GM15510 (cell line): Measurements from ENCODE around the gene ARMC9.
A peak's percentile ranks its signal among the peaks of the same experiment; 100 is the strongest.

Experiments used
- POLR2A ChIP-seq: IDR thresholded peaks from 3 replicates; pipeline ENCODE4 v1.6.1; 2011; ENCODE audit warnings: borderline replicate concordance; ENCODE audit not compliant: insufficient read length; ENCODE audit errors: extremely low read depth

The ARMC9 gene

DNA sequence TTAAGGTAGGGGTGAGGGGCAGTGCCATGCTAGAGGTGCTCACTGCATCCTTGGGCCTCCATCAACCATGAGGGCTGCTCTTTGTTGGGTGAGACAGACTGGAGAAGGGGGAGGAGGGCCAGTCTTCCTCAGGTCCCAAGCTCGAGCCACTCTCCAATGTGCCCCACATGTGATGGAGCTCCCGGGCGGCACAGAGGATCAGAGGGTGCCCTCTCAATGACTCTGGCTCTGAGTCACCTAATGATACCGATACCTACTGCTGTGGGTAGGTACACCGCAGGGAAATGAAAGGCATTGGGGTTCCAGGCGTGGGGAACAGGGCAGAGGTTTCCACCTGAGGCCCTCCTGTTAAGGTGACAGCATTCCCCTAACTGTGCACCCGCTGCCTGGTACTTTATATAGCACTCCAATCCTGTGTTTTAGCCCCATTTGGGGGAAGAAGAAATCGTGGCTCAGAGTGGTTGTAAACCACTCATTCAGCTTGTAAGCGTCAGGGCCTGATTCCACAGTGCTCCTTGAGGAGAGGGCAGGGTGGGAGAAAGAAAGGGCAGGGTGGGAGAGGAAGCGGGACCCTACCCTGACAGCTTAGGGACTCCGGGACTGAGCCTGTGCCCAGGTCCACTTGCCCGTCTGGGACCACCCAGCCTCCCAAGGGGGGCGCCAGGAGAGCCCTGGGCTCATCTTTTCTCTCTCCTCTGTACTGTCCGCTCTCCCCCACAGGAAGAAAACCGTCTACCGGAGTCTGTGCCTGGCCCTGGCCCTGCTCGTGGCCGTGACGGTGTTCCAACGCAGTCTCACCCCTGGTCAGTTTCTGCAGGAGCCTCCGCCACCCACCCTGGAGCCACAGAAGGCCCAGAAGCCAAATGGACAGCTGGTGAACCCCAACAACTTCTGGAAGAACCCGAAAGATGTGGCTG lies 198.8 kb downstream of the ARMC9 start:
- TF ChIP-seq POLR2A: no peak

DNA sequence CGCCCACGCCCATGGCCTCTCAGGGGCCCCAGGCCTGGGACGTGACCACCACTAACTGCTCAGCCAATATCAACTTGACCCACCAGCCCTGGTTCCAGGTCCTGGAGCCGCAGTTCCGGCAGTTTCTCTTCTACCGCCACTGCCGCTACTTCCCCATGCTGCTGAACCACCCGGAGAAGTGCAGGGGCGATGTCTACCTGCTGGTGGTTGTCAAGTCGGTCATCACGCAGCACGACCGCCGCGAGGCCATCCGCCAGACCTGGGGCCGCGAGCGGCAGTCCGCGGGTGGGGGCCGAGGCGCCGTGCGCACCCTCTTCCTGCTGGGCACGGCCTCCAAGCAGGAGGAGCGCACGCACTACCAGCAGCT lies 199.5 kb downstream of the ARMC9 start:
- no peak for TF ChIP-seq POLR2A

DNA sequence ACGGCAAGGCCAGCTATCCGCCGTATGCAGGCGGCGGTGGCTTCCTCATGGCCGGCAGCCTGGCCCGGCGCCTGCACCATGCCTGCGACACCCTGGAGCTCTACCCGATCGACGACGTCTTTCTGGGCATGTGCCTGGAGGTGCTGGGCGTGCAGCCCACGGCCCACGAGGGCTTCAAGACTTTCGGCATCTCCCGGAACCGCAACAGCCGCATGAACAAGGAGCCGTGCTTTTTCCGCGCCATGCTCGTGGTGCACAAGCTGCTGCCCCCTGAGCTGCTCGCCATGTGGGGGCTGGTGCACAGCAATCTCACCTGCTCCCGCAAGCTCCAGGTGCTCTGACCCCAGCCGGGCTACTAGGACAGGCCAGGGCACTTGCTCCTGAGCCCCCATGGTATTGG lies 200.2 kb downstream of the ARMC9 start:
- no peak for TF ChIP-seq POLR2A

DNA sequence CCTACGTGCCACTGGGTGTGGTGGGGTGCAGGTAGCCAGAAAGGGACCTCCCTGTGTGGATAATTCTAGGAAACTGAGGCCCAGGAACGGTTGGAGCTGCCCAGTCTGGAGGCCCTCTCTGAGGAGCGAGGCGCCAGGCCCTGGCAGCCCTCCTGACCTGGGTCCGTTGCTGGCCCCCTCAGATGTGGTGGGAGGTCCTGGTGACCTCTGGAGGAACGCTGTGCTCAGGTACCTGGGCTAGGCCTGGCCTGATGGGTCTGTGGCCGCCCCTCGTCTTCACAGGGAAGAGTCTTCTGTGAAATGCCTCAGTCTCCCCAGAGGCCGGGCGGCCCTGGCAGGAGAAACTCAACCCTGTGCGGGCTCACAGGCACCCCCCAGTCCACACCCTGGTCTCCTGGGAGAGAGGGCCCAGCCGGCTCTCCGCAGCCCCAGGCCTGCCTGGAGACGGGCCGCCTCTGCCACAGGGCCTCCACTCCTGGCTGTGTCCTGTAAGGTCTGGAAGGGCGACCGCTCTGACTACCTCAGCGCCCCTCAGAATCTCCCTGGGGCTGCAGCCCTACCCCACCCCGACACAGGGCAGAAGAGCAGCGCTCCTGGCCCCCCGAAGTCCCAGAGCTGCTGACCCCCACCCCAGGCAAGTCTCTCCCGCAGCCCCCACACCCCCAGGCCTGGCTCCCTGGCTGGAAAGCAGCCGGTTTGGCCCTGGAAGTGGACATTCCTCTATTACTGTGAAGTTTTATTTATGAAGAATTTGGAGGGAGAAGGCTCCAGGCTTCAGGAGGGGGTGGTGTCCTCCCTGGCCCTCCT lies 200.8 kb downstream of the ARMC9 start:
- no peak for TF ChIP-seq POLR2A

DNA sequence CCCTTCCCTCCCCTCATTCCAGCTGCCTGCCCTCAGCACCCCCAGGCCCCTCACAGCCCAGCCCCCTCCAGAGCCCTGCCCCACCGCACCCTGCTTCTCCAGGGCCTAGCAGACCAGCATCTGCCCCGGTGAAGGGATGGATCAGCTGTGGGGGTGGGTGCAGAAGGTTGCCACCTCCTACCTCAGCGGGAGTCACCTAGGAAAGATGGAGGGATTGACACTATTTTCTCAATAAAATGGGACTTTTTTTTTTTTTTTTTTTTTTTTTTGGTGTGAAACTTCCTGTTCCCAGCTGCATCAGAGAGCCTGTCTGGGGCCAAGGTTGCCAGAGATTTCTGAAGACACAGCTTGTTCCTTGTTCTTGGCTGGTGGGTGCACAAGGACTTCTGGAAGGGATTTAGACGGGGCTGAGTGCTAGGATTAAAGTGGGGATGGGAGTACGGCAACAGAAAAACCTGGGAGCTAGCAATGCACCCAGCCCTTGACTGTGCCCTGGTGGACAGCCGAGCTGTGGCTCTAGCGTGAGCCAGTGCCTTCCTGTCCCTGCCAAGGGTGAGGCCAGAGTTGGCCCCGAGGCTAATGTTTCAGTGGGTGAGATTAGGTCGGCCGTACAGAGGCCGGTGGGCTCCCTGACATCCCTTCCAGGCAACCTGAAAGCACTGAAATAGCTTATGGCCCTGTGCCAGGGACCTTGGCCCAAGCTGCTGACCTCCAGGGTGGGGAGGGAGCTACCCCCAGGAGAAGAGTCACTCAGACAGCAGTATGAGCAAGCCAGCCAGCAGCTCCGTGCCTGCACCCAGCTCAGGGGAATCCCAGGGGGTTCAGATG lies 201.6 kb downstream of the ARMC9 start:
- TF ChIP-seq POLR2A: no peak

DNA sequence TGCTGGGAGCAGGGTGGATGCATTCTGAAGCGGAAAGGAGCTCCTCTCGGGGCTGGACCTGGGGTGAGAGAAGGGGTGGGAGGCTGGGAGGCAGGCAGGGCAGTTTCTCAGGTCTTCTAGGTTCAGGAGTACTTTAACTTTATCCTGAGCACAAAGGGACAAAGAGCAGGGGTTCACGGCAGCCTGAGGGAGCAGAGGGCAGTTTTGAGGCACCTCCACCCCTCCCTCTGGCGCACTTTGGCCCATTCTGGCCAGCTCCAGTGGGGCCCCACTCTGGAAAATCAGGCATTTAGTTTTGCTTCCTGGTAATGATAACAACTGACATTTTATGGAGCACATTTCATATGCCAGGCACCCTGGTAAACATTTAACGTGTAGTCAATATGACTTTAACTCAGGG lies 211.3 kb downstream of the ARMC9 start:
- TF ChIP-seq POLR2A: no peak

DNA sequence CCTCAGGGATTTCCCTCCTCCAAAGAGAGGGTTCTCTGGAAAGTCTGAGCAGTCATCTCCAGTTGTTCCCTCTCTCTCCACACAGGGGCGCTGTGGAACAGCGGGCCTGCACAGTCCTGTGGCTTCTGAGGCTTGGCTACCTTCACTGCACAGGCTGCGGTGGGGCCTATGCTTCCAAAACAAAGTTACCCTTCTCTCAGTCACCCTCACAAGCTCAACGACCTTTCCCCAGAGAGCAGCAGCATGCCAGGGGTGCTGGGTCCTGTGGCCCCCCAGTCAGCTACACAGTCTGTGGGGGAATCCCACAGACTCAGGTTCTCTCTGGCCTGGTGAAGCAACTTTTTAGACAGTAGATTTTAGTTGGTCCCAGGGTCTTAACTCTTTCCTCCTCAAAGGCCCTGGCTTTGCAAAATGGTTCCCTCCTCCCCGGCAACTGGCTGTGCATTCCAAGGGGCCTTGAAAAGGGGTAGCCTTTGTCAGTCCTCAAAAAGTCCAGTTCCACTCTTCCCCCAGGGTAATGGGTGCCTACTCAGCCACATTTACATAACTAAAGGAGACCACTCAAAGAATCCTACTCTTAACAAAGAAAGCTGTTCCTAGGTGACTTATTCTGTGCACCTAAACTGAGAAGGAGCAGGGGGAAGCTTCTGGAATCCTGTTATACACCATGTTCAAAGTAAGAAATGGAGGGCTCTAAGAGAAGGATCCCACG lies 212.0 kb downstream of the ARMC9 start:
- no peak for TF ChIP-seq POLR2A

DNA sequence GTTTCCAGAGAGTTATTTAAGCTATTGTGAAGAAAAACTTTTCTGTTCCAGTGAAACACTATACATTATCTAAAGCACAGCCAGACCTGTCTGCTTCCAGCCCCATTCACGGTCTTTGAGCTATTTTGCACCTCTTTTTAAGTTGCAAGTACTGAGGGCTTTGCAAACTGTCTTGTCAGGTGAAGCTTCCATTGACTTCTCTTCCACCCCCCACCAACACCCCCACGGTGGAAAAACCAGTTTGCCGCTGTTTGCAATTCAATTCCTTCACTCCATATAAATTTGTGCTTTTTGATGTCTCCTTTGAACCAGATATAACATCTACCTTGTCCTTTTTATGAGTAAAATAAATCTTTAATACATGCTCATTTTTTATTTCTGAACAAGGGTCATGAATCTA lies 212.8 kb downstream of the ARMC9 start:
- TF ChIP-seq POLR2A: no peak

DNA sequence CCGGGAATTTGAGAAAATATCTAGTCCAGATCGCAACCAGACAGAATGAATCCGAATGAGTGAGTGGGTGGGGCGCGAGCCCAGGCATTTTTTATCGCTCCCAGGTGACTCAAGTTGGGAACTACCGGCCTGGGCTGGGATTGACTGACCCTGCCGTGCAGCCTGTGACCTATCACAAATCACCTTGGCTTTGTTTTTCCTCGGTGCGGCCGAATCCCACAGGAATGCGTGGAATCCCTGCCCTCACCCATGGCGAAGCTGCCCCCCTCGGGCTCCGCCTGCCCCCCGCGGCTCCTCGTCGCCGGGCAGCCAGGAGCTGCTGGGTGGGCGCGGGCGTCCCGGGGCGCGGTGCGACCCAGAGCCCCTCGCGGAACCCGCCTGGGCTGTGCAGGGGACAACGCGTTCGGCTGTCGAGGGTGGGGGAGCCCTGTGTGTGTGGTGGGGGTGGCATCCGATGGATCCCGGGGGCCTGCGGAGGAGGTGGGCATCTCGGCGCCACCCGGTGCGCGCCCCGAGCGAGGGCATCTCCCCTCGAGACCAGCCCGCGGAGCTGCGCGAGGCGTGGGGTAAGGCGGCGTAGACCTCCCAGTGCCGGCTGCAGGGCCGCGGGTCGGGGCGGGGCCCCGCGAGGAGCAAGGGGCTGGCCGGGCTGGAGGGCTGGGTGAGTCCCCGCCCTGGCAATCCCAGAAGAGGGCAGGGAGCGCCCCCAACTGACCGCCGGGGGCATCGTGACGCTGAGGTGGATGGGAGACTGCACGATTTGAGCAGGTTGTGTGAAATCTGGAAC lies 213.6 kb downstream of the ARMC9 start:
- TF ChIP-seq POLR2A: peak; percentile 19

DNA sequence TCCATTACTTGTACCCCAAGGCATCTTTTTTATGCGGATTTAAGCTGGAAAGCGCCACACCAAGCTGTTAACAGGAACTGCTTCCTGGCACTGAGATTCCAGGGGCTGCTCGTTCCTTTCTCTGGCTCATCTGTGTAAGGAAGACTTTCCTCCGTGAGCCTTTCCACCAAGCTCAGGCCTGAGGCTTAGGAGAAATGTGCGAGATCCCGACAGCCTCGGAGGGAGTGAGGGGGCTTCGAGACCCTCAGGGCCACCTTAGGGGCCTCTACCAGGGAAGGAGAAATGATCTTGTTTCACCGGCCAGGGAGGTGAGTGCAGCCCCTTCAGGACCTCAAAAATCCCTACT lies 214.2 kb downstream of the ARMC9 start:
- no peak for TF ChIP-seq POLR2A

DNA sequence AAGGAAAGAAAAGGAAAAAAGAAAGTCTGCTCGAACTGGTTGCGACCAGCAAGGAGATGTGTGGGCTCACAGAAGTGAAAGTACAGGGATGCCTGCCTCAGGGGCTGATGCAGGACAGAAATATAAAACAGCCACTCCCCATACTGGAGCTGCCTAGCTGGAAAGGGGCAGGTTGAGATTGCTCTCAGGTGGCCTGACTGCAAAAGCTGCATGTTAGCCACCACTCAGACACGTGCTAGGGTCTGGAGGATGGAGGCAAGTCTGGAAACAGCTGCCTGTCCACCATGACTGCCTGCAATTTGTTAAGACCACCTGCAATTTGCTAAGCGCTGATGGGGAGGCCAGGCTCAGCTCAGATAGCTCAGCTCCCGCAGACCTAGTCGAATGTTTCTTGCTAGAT lies 215.0 kb downstream of the ARMC9 start:
- no peak for TF ChIP-seq POLR2A

DNA sequence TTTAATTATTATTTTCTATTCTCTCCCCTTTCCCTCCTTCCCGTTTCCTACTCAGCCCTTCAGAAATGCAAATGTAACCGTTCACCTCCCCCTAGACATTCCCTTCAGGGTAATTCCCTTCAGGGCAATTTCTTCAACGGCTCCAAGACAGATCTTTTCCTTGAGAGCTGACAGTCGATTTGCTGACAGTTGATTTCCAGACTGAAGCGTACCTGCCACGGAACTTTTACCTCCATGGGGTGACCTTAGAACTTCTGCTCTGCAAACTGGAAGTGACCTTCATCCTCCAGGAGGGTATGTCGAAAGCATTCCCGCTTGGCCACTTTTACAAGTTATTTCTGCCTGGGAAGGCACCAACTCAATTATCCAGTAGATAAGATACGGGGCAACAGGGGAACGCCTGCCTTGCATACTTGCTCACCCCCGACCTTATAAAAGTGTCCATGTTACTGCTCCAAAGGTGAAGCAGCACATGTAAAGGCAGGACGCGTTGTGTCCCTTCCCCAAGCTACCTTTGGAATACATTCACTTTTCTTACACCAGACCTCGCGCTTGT lies 215.6 kb downstream of the ARMC9 start:
- TF ChIP-seq POLR2A: no peak

DNA sequence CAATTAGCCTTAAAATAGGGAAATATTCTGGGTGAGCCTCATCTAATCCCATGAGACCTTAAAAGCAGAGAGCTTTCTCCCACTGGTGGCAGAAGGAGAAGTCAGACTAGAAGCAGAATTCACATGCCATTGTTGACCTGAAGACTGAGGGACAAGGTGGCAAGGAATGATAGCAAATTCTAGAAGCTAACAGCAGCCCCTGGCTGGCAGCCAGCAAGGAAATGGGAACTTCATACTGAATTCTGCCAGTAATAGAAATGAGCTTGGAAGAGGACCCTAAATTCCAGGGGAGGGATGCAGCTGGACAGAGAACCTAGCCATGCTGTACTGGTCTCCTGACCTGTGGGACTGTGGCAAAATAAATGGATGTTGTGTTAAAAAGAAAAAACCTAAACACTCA lies 216.6 kb downstream of the ARMC9 start:
- no peak for TF ChIP-seq POLR2A
